Measurements from ENCODE around the gene FIP1L1. TPM values are rescaled to one million over a fixed set of nuclear protein-coding genes. Genes with fewer than 3 reads are reported as not detected.

FIP1L1 gene
- total RNA-seq, 1 donor from 2014 or later = 46.0 TPM

DNA sequence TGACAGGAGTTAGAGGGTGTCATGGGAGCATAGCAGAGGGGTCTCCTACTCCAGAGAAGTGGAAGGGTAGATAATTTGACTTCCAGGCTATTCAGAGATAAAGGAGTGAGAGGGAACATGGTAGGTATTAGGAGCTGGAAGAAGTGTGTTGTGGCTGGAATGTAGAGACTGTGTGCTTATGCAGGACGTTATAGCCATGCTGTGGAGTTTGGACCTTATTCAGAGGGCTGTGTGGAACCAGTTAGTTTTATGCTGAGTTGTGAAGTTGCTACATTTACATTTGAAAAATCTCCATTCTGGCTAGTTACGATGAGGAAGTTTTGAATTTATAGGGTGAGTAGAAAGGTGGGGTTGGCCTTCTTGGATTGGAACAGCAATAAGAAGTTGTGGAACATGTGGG lies 67.5 kb downstream of the FIP1L1 start:
- H3K4me3 Mint-ChIP-seq (ENCODE audit: unreplicated experiment) = no peak overlapping the region
- H3K27ac Mint-ChIP-seq (ENCODE audit: unreplicated experiment) = peak overlapping the region; percentile 18
- H3K4me1 Mint-ChIP-seq (ENCODE audit: low read depth) = no peaks in the 10 kb centered on the region
- DNase-seq (ENCODE audit: low spot score) = no peak
- H3K27me3 Mint-ChIP-seq (ENCODE audit: low read depth) = no peaks in the 10 kb centered on the region
- TF ChIP-seq, protein P1, sequence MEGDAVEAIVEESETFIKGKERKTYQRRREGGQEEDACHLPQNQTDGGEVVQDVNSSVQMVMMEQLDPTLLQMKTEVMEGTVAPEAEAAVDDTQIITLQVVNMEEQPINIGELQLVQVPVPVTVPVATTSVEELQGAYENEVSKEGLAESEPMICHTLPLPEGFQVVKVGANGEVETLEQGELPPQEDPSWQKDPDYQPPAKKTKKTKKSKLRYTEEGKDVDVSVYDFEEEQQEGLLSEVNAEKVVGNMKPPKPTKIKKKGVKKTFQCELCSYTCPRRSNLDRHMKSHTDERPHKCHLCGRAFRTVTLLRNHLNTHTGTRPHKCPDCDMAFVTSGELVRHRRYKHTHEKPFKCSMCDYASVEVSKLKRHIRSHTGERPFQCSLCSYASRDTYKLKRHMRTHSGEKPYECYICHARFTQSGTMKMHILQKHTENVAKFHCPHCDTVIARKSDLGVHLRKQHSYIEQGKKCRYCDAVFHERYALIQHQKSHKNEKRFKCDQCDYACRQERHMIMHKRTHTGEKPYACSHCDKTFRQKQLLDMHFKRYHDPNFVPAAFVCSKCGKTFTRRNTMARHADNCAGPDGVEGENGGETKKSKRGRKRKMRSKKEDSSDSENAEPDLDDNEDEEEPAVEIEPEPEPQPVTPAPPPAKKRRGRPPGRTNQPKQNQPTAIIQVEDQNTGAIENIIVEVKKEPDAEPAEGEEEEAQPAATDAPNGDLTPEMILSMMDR (IDR thresholded peaks at IDR 0.05) = no peak
- peaks cover 25% of the 10 kb centered on the region for H3K36me3 Mint-ChIP-seq (ENCODE audit: low read depth)
- H3K9me3 Mint-ChIP-seq (ENCODE audit: low read depth) = no peaks in the 10 kb centered on the region

DNA sequence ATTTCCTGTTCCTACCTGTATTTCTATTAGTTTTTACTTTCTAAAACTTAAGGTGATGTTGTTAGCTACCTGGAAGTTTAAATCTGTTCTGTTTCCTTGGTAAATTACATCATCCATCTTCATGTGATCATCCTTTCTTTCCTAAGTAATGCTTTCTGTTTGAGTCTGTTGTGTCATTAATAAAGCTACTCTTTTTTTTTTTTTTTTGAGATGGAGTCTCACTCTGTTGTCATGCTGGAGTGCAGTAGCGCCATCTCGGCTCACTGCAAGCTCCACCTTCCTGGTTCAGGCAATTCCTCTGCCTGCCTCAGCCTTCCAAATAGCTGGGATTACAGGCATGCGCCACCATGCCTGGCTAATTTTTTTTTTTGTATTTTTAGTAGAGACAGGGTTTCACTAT lies 73.3 kb downstream of the FIP1L1 start:
- peaks cover 2% of the 10 kb centered on the region for H3K9me3 Mint-ChIP-seq (ENCODE audit: low read depth)
- H3K4me1 Mint-ChIP-seq (ENCODE audit: low read depth) = peaks cover 10% of the 10 kb centered on the region
- H3K4me3 Mint-ChIP-seq (ENCODE audit: unreplicated experiment) = no peak overlapping the region
- no peaks in the 10 kb centered on the region for H3K27me3 Mint-ChIP-seq (ENCODE audit: low read depth)
- peaks cover 26% of the 10 kb centered on the region for H3K36me3 Mint-ChIP-seq (ENCODE audit: low read depth)
- no peak for DNase-seq (ENCODE audit: low spot score)
- H3K27ac Mint-ChIP-seq (ENCODE audit: unreplicated experiment) = no peak overlapping the region
- TF ChIP-seq, protein P1 (IDR thresholded peaks at IDR 0.05) = no peak

DNA sequence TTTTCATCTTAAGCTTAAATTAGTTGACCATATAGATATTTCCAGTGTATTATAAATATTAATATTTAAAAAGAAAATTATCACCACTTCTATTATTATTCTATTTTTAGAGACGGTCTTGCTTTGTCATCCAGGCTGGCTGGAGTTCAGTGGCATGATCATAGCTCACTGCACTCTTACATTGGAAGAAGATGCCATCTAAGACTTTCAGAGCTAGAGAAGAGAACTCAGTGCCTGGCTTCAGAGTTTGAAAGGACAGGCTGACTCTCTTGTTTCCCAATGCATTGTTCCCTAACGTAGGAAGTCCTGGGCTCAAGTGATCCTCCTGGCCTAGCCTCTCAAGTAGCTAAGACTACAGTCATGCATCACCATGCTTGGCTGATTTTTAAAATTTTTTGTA lies 75.9 kb downstream of the FIP1L1 start:
- H3K27ac Mint-ChIP-seq (ENCODE audit: unreplicated experiment) = no peak overlapping the region
- TF ChIP-seq, protein P1 (IDR thresholded peaks at IDR 0.05) = no peak
- H3K27me3 Mint-ChIP-seq (ENCODE audit: low read depth) = no peaks in the 10 kb centered on the region
- DNase-seq (ENCODE audit: low spot score) = no peak
- peaks cover 2% of the 10 kb centered on the region for H3K9me3 Mint-ChIP-seq (ENCODE audit: low read depth)
- no peak overlapping the region for H3K4me3 Mint-ChIP-seq (ENCODE audit: unreplicated experiment)
- H3K36me3 Mint-ChIP-seq (ENCODE audit: low read depth) = peaks cover 21% of the 10 kb centered on the region
- peaks cover 11% of the 10 kb centered on the region for H3K4me1 Mint-ChIP-seq (ENCODE audit: low read depth)

DNA sequence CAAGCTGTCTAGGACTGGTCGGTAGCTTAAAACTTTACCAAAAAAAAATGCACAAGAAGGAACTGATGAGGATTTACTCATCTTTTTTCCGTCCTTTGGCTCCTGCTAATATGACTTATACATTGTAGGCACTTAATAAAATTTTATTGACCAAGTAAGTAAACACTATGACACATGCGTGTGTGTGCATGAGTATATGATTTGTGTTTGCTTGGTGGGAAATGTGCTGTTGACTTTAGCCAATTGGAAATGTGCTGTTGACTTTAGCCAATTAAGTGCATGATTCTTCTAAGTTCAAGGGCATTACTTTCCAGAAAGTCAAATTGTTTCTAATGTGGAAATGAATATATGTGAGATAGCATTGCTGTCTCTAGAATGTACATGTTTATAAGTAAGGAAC lies 78.3 kb downstream of the FIP1L1 start:
- H3K27me3 Mint-ChIP-seq (ENCODE audit: low read depth) = no peaks in the 10 kb centered on the region
- DNase-seq (ENCODE audit: low spot score) = no peak
- H3K4me3 Mint-ChIP-seq (ENCODE audit: unreplicated experiment) = no peak overlapping the region
- TF ChIP-seq, protein P1 (IDR thresholded peaks at IDR 0.05) = no peak
- no peak overlapping the region for H3K27ac Mint-ChIP-seq (ENCODE audit: unreplicated experiment)
- H3K36me3 Mint-ChIP-seq (ENCODE audit: low read depth) = peaks cover 30% of the 10 kb centered on the region
- H3K4me1 Mint-ChIP-seq (ENCODE audit: low read depth) = peaks cover 24% of the 10 kb centered on the region
- peaks cover 2% of the 10 kb centered on the region for H3K9me3 Mint-ChIP-seq (ENCODE audit: low read depth)

DNA sequence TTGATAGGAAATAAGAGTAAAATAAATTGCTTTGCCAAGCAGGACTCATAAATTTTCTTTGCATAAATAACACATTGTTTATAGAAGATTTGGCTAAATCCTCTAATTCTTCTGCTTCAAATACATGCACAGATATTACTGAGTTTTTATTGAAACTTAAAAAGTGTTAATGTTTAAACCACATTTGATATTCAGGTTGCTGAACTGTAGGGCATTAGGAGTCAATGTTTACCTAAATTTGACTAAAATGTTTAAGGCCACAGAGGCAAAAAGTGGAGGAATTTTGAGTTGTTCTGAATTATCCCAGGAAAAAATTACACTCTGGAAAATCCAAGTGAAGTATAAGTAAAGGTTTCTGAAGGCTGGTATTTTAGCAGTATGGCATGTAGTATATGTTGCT lies 78.7 kb downstream of the FIP1L1 start:
- H3K4me1 Mint-ChIP-seq (ENCODE audit: low read depth) = peaks cover 19% of the 10 kb centered on the region
- H3K36me3 Mint-ChIP-seq (ENCODE audit: low read depth) = peaks cover 29% of the 10 kb centered on the region
- TF ChIP-seq, protein P1 (IDR thresholded peaks at IDR 0.05) = no peak

More for the DNA sequence above, 78.7 kb downstream of the FIP1L1 start:
- H3K4me3 Mint-ChIP-seq (ENCODE audit: unreplicated experiment) = no peak overlapping the region
- H3K9me3 Mint-ChIP-seq (ENCODE audit: low read depth) = peaks cover under 1% of the 10 kb centered on the region
- H3K27ac Mint-ChIP-seq (ENCODE audit: unreplicated experiment) = no peak overlapping the region
- H3K27me3 Mint-ChIP-seq (ENCODE audit: low read depth) = no peaks in the 10 kb centered on the region
- no peak for DNase-seq (ENCODE audit: low spot score)
